Measurements from ENCODE around the gene RIT1. TPM values are rescaled to one million over a fixed set of nuclear protein-coding genes. Genes with fewer than 3 reads are reported as not detected.

RIT1 gene
- total RNA-seq, 1 experiment from 2014 or later: 27.2 TPM

DNA sequence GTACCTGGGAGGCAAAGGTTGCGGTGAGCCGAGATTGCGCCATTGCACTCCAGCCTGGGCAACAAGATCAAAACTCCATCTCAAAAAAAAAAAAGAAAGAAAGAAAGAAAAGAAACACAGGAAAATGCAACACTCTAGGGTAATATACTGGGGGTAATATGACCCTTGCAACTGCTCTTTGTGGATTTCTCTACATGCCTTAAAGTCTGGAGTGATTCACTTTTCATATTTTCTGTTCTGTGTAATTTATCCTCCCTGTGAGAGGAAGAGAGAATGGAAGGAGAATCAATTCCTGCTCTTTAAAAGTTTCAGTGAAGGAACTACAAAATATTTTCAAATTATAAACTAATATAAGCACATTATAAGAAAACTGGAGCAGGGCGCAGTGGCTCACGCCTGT is 22.7 kb downstream of the RIT1 start:
- H3K9me3 Mint-ChIP-seq: no peaks in the 10 kb centered on the region
- no peaks in the 10 kb centered on the region for H3K27me3 Mint-ChIP-seq (ENCODE audit: low read depth)
- DNase-seq (ENCODE audit: low spot score) (no peak), ATAC-seq (no peak)
- TF ChIP-seq ZNF263 (CRISPR knock-in tag; IDR thresholded peaks at IDR 0.05; ENCODE audit: low read depth): no peak
- TF ChIP-seq, protein P1, sequence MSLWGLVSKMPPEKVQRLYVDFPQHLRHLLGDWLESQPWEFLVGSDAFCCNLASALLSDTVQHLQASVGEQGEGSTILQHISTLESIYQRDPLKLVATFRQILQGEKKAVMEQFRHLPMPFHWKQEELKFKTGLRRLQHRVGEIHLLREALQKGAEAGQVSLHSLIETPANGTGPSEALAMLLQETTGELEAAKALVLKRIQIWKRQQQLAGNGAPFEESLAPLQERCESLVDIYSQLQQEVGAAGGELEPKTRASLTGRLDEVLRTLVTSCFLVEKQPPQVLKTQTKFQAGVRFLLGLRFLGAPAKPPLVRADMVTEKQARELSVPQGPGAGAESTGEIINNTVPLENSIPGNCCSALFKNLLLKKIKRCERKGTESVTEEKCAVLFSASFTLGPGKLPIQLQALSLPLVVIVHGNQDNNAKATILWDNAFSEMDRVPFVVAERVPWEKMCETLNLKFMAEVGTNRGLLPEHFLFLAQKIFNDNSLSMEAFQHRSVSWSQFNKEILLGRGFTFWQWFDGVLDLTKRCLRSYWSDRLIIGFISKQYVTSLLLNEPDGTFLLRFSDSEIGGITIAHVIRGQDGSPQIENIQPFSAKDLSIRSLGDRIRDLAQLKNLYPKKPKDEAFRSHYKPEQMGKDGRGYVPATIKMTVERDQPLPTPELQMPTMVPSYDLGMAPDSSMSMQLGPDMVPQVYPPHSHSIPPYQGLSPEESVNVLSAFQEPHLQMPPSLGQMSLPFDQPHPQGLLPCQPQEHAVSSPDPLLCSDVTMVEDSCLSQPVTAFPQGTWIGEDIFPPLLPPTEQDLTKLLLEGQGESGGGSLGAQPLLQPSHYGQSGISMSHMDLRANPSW (CRISPR knock-in tag; conservative IDR thresholded peaks at IDR 0.05; ENCODE audit: low read depth): no peak
- POLR2A ChIA-PET: no interaction called here
- H3K4me3 Mint-ChIP-seq: no peak overlapping the region
- no peaks in the 10 kb centered on the region for H3K36me3 Mint-ChIP-seq
- CTCF ChIA-PET: no interaction called here
- H3K4me1 Mint-ChIP-seq: 0 out of 2 replicates have a peak, but pooled peaks cover 5% of the 10 kb centered on the region
- no peak overlapping the region for H3K27ac Mint-ChIP-seq

DNA sequence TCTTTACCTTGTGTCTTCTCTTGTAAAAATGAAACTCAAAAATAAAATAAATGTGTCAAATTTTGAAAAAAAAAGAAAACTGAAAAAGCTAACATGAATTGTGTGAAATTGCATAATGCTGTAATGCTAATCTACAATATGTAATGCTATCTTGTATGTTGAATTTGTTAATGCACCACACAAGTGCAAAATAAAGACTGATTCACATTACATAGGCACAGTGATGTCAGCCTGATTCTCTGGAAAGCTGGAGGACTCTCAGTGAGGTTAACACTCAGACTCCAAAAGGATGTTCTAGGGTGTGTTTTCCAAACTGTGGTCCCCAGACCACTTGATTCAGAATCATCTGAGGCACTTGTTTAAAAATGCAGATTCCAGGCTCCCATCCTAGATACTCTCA is 26.2 kb downstream of the RIT1 start:
- Mint-ChIP-seq H3K4me3 (no peak overlapping the region), H3K27me3 (ENCODE audit: low read depth) (no peaks in the 10 kb centered on the region), H3K36me3 (no peaks in the 10 kb centered on the region), H3K4me1 (0 out of 2 replicates have a peak, but pooled peaks cover 5% of the 10 kb centered on the region), H3K27ac (no peak overlapping the region), H3K9me3 (no peaks in the 10 kb centered on the region)
- no peak for DNase-seq (ENCODE audit: low spot score)
- ChIA-PET POLR2A (no interaction called here), CTCF (interaction anchor here (1.3 kb wide), 1 partner anchor 53 kb away, joined by 5 read pairs; no protein-coding TSS in a partner anchor)
- ATAC-seq: no peak
- TF ChIP-seq, protein P2, sequence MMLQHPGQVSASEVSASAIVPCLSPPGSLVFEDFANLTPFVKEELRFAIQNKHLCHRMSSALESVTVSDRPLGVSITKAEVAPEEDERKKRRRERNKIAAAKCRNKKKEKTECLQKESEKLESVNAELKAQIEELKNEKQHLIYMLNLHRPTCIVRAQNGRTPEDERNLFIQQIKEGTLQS (CRISPR knock-in tag; conservative IDR thresholded peaks at IDR 0.05): no peak
- TF ChIP-seq NR1H2 (CRISPR knock-in tag; IDR thresholded peaks at IDR 0.05): no peak
- TF ChIP-seq, protein P3, sequence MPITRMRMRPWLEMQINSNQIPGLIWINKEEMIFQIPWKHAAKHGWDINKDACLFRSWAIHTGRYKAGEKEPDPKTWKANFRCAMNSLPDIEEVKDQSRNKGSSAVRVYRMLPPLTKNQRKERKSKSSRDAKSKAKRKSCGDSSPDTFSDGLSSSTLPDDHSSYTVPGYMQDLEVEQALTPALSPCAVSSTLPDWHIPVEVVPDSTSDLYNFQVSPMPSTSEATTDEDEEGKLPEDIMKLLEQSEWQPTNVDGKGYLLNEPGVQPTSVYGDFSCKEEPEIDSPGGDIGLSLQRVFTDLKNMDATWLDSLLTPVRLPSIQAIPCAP (CRISPR knock-in tag; IDR thresholded peaks at IDR 0.05): no peak
- TF ChIP-seq TEAD1 (CRISPR knock-in tag; IDR thresholded peaks at IDR 0.05): no peak
- TF ChIP-seq GRHL2 (CRISPR knock-in tag; IDR thresholded peaks at IDR 0.05; ENCODE audit: insufficient replicate concordance, severe bottlenecking): no peak
- TF ChIP-seq TEAD4 (CRISPR knock-in tag; IDR thresholded peaks at IDR 0.05): no peak
- TF ChIP-seq ELF4 (CRISPR knock-in tag; IDR thresholded peaks at IDR 0.05; ENCODE audit: low read depth): no peak
- TF ChIP-seq ZNF396 (CRISPR knock-in tag; IDR thresholded peaks at IDR 0.05; ENCODE audit: borderline replicate concordance): no peak
- TF ChIP-seq, protein P4, sequence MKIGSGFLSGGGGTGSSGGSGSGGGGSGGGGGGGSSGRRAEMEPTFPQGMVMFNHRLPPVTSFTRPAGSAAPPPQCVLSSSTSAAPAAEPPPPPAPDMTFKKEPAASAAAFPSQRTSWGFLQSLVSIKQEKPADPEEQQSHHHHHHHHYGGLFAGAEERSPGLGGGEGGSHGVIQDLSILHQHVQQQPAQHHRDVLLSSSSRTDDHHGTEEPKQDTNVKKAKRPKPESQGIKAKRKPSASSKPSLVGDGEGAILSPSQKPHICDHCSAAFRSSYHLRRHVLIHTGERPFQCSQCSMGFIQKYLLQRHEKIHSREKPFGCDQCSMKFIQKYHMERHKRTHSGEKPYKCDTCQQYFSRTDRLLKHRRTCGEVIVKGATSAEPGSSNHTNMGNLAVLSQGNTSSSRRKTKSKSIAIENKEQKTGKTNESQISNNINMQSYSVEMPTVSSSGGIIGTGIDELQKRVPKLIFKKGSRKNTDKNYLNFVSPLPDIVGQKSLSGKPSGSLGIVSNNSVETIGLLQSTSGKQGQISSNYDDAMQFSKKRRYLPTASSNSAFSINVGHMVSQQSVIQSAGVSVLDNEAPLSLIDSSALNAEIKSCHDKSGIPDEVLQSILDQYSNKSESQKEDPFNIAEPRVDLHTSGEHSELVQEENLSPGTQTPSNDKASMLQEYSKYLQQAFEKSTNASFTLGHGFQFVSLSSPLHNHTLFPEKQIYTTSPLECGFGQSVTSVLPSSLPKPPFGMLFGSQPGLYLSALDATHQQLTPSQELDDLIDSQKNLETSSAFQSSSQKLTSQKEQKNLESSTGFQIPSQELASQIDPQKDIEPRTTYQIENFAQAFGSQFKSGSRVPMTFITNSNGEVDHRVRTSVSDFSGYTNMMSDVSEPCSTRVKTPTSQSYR (CRISPR knock-in tag; IDR thresholded peaks at IDR 0.05): no peak
- no peak for TF ChIP-seq FOXP1 (CRISPR knock-in tag; IDR thresholded peaks at IDR 0.05; ENCODE audit: borderline replicate concordance)
- TF ChIP-seq SOX15 (CRISPR knock-in tag; IDR thresholded peaks at IDR 0.05): no peak
- no peak for TF ChIP-seq NR2C2 (CRISPR knock-in tag; IDR thresholded peaks at IDR 0.05)
- TF ChIP-seq IRF2 (CRISPR knock-in tag; IDR thresholded peaks at IDR 0.05; ENCODE audit: borderline replicate concordance, low read depth): no peak
- TF ChIP-seq, protein P5, sequence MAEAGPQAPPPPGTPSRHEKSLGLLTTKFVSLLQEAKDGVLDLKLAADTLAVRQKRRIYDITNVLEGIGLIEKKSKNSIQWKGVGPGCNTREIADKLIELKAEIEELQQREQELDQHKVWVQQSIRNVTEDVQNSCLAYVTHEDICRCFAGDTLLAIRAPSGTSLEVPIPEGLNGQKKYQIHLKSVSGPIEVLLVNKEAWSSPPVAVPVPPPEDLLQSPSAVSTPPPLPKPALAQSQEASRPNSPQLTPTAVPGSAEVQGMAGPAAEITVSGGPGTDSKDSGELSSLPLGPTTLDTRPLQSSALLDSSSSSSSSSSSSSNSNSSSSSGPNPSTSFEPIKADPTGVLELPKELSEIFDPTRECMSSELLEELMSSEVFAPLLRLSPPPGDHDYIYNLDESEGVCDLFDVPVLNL (CRISPR knock-in tag; IDR thresholded peaks at IDR 0.05; ENCODE audit: borderline replicate concordance, low read depth): no peak
- TF ChIP-seq, protein P6, sequence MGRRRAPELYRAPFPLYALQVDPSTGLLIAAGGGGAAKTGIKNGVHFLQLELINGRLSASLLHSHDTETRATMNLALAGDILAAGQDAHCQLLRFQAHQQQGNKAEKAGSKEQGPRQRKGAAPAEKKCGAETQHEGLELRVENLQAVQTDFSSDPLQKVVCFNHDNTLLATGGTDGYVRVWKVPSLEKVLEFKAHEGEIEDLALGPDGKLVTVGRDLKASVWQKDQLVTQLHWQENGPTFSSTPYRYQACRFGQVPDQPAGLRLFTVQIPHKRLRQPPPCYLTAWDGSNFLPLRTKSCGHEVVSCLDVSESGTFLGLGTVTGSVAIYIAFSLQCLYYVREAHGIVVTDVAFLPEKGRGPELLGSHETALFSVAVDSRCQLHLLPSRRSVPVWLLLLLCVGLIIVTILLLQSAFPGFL (CRISPR knock-in tag; IDR thresholded peaks at IDR 0.05; ENCODE audit: borderline replicate concordance): no peak
- TF ChIP-seq EMX1 (CRISPR knock-in tag; IDR thresholded peaks at IDR 0.05): no peak
- TF ChIP-seq ZNF423 (CRISPR knock-in tag; IDR thresholded peaks at IDR 0.05): no peak

Measured in WTC11 (cell line).